Subcutaneous abdominal adipose tissue (tissue), 5 donors: Measurements from ENCODE around the gene PIGR.

Source experiments
- H3K27ac ChIP-seq: one replicate; pipeline ENCODE4 v1.7.0; 2013; ENCODE audit warnings: low read depth, mild to moderate bottlenecking, inconsistent platforms, low read length, moderate library complexity
- H3K27me3 ChIP-seq, 5 donors: one replicate each; pipeline ENCODE4 v1.7.0; 2013; ENCODE audit warnings: low read length in 5 of 5, inconsistent platforms in 1 of 5; ENCODE audit not compliant: control insufficient read depth in 5 of 5, insufficient read depth in 4 of 5
- H3K36me3 ChIP-seq, 5 donors: one replicate each; pipeline ENCODE4 v1.7.0; 2013; ENCODE audit warnings: low read length in 5 of 5; ENCODE audit not compliant: control insufficient read depth in 5 of 5, insufficient read depth in 5 of 5
- H3K4me1 ChIP-seq, 5 donors: one replicate each; pipeline ENCODE4 v1.7.0; 2013; ENCODE audit warnings: low read length in 5 of 5, mild to moderate bottlenecking in 3 of 5, moderate library complexity in 1 of 5; ENCODE audit not compliant: control insufficient read depth in 5 of 5, insufficient read depth in 5 of 5
- H3K4me3 ChIP-seq, 5 donors: one replicate each; pipeline ENCODE4 v1.7.0; 2013; ENCODE audit warnings: low read length in 5 of 5, low read depth in 1 of 5
- H3K9ac ChIP-seq, 5 donors: one replicate each; pipeline ENCODE4 v1.7.0; 2013; ENCODE audit warnings: low read length in 5 of 5, mild to moderate bottlenecking in 4 of 5, moderate library complexity in 3 of 5
- H3K9me3 ChIP-seq, 5 donors: one replicate each; pipeline ENCODE4 v1.7.0; 2013; ENCODE audit warnings: low read length in 5 of 5; ENCODE audit not compliant: control insufficient read depth in 5 of 5
- donor health status: healthy.
- donor health status: healthy.
- donor health status: healthy.
- donor health status: healthy.
- donor health status: healthy.

Gene PIGR

DNA sequence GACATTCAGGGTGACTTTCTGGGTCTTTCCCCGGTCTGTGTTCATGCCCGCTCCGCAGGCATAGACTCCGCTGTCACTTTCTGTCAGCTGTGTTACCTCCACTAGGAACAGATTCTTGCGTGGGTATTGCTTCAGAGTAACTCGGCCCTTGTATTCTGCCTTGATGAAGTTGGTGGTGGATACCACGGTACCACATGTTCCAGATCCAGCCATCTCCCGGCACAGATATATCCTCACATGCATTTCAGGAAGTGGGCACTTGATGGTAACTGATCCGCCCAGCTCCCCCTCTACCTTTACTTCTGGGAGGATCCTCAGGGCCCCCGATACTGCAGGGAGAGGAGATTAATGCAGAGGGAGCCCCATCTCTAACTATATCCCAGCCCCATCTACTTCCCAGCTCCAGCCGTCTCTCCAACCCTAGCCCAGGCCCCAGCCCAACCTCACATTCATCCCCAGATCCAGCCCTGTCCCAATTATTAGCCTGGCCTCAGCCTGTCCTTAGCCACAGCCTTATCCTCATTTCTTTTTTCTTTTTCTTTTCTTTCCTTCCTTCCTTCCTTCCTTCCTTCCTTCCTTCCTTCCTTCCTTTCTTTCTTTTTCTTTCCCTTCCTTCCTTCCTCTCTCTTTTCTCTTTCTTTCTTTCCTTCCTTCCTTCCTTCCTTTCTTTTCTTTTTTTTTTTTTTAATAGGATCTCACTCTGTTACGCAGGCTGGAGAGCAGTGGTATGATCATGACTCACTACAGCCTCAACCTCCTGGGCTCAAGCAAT, 32.3 kb downstream of the PIGR start:
- no peaks in the 10 kb centered on the region for H3K9me3 ChIP-seq
- peaks cover 0 to 17% (median 12%) of the 10 kb centered on the region in 5 donors for H3K27me3 ChIP-seq
- no peak overlapping the region for H3K4me3 ChIP-seq
- peaks cover 0 to 18% (median 12%) of the 10 kb centered on the region in 5 donors for H3K4me1 ChIP-seq
- no peaks in the 10 kb centered on the region for H3K36me3 ChIP-seq
- no peak overlapping the region for H3K9ac ChIP-seq
- no peak overlapping the region for H3K27ac ChIP-seq

DNA sequence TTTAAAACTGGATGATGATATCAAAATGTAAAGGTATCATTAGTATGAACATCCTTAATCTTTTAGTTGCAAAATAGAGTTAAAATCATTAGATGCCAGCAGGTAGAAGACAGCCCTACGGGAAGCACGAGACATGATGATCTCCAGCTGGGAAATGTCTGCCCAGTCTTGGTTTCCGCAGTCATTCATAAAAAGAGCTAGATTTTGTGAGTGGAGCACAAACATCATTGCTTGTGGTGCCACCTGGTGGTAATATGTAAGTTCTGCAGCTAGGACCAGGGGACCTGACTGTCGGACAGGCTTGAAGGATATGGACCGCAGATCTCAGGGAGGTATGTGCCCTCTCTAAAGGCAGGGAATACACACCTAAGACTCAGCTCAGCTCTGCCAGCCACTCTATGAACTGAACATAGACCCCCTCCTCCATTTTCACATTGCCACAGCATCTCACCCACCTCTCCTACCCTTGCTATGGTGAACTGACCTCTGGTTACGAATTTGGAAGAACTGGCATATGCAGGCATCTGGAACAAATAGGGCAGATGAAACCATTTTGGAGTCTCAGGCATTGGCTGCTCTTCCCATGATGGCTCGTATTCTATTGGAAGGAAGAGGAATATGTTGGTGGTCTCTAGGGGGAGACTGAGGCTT, 33.7 kb downstream of the PIGR start:
- Histone ChIP-seq H3K27ac (no peak overlapping the region), H3K4me3 (no peak overlapping the region), H3K9me3 (no peaks in the 10 kb centered on the region), H3K36me3 (no peaks in the 10 kb centered on the region), H3K4me1 (peaks cover 0 to 19% (median 14%) of the 10 kb centered on the region in 5 donors), H3K9ac (no peak overlapping the region), H3K27me3 (peaks cover 0 to 20% (median 12%) of the 10 kb centered on the region in 5 donors)

DNA sequence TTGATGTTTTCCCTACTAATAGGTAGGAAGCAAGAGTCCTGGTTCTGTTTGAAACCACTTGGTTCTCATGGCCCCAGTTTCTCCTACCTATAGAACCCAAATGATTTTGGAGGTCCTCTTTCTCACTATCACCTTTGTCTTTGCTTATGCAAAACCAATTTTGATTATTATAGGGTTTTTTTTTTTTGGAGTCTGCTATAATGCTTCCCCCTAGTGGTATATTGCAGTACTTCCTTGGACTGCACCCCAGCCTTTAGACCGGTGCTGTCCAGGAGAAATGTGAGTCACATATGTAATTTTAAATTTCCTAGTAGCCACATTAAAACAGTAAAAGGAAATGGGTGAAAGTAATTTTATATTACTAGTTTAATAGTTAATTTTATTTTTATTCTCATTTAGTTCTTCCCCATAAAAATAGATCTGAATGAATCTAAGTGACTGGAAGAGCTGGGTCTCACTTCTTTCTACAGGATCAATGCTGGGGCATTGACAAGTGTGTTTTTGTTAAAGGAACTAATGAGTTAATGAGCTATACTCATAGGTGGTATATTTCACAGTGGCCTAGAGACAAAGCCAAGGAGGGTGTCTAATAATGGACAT, 35.1 kb downstream of the PIGR start:
- Histone ChIP-seq H3K4me1 (peaks cover 0 to 23% (median 15%) of the 10 kb centered on the region in 5 donors), H3K9me3 (no peaks in the 10 kb centered on the region), H3K36me3 (no peaks in the 10 kb centered on the region), H3K27me3 (peaks cover 0 to 20% (median 12%) of the 10 kb centered on the region in 5 donors), H3K9ac (no peak overlapping the region), H3K4me3 (no peak overlapping the region), H3K27ac (no peak overlapping the region)

DNA sequence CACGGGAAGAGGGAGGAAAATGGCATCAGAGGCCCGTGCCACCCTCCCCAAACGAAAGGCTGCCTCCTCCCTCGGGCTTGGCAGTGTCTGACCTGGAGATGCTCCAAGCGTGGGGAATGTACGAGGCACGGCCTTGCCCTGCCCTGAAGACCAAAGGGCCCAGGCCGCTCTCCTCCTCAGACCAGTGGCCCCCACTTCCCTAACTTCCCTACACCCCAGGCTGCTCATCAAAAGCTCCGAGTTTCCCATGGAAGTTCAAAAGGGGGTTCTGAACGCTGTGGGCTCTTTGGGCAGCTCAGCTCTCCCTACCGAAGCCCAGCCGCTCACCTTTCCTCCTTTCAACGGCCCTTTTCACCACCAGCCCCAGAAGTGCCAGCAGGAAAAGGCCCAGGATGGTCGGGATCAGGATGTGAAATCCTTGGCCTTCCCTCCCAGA, 36.4 kb downstream of the PIGR start:
- H3K27ac ChIP-seq = no peak overlapping the region
- H3K4me1 ChIP-seq = peaks cover 0 to 23% (median 15%) of the 10 kb centered on the region in 5 donors
- H3K27me3 ChIP-seq = peaks cover 0 to 20% (median 12%) of the 10 kb centered on the region in 5 donors

DNA sequence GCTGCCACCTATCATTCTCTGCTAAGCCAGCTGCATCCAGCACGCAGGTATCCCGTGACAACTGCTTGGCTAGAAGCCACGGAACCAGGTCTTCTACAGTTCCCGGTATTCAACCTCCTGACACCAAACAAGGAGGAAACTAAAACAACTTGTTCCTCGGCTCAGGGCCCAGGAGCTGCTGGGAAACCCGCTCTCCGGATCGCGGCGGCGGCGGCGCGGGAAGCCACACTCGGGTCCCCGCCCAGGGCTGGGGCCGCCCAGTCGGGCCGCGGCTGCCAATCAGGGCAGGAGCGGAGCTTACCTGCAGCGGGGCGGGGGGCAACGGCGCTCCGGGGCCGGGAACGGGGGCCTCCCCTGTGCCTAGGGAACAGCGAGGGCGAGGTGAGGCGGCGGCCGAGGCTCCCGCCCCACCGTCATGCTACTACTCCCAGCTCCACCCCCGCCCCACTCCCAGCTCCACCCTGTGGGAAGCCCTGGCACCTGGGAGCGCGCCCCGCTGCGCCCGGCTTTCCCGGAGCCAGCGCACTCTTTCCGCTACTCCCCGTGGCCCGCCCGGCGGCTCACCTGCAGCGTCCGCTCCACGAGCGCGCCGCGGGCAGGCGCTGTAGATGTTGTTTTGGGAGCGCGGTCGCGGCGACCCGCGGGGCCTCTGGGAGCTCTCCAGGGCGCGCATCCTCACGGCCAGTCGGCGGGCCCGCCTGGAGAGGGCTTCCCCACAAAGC, 36.9 kb downstream of the PIGR start:
- Histone ChIP-seq H3K9me3 (no peaks in the 10 kb centered on the region), H3K4me3 (peak overlapping the region in 4 of 5 donors; percentile 36 to 63 (median 42)), H3K9ac (peak overlapping the region in 2 of 5 donors; percentile 1 to 5), H3K27ac (no peak overlapping the region), H3K27me3 (peaks cover 0 to 20% (median 9%) of the 10 kb centered on the region in 5 donors), H3K36me3 (no peaks in the 10 kb centered on the region), H3K4me1 (peaks cover 0 to 23% (median 15%) of the 10 kb centered on the region in 5 donors)

More for the DNA sequence above, 36.4 kb downstream of the PIGR start:
- H3K9me3 ChIP-seq = no peaks in the 10 kb centered on the region
- peak overlapping the region; percentile 25 to 63 (median 39) for H3K4me3 ChIP-seq
- H3K36me3 ChIP-seq = no peaks in the 10 kb centered on the region
- H3K9ac ChIP-seq = peak overlapping the region in 1 of 5 donors; percentile 1

DNA sequence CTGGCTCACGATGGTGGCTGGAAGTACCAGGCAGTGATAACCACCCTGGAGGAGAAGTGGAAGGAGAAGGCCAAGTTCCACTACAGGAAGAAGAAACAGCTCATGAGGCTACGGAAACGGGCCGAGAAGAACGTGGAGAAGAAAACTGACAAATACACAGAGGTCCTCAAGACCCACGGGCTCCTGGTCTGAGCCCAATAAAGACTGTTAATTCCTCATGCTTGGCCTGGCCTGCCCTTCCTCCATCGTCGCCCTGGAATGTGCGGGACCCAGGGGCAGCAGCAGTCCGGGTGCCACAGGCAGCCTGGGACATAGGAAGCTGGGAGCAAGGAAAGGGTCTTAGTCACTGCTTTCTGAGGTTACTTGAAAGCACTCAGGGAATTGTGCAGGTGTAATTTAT, 38.2 kb downstream of the PIGR start:
- H3K9ac ChIP-seq = no peak overlapping the region
- peaks cover 0 to 23% (median 15%) of the 10 kb centered on the region in 5 donors for H3K4me1 ChIP-seq
- H3K36me3 ChIP-seq = no peaks in the 10 kb centered on the region
- H3K4me3 ChIP-seq = no peak overlapping the region
- peaks cover 0 to 20% (median 9%) of the 10 kb centered on the region in 5 donors for H3K27me3 ChIP-seq
- no peaks in the 10 kb centered on the region for H3K9me3 ChIP-seq
- H3K27ac ChIP-seq = no peak overlapping the region

DNA sequence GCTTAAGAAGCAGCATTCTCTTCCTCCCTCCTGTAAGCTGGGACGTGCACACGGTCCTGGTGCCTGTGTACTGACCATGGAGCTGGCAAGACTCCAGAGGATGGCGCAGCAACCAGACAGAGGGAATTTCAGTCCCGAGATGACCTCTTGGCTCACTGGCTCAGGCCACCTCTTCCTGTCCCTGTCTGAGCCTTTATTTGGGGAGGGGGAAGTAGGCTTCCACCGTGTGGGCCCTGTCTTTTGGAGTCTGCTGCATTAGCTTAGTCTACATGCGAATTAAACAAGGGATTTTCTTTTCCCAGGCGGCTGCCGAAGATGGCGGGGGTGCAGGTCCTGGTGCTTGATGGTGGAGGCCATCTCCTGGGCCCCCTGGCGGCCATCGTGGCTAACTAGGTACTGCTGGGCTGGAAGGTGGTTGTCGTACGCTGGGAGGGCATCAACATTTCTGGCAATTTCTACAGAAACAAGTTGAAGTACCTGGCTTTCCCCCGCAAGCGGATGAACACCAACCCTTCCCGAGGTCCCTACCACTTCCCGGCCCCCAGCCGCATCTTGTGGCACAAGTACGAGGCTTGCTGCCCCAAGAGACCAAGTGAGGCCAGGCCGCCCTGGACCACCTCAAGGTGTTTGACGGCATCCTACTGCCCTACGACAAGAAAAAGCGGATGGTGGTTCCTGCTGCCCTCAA, 38.8 kb downstream of the PIGR start:
- Histone ChIP-seq H3K9ac (no peak overlapping the region), H3K4me3 (no peak overlapping the region), H3K36me3 (no peaks in the 10 kb centered on the region), H3K27ac (no peak overlapping the region), H3K9me3 (no peaks in the 10 kb centered on the region), H3K4me1 (peaks cover 0 to 23% (median 11%) of the 10 kb centered on the region in 5 donors), H3K27me3 (peaks cover 0 to 17% (median 6%) of the 10 kb centered on the region in 5 donors)

DNA sequence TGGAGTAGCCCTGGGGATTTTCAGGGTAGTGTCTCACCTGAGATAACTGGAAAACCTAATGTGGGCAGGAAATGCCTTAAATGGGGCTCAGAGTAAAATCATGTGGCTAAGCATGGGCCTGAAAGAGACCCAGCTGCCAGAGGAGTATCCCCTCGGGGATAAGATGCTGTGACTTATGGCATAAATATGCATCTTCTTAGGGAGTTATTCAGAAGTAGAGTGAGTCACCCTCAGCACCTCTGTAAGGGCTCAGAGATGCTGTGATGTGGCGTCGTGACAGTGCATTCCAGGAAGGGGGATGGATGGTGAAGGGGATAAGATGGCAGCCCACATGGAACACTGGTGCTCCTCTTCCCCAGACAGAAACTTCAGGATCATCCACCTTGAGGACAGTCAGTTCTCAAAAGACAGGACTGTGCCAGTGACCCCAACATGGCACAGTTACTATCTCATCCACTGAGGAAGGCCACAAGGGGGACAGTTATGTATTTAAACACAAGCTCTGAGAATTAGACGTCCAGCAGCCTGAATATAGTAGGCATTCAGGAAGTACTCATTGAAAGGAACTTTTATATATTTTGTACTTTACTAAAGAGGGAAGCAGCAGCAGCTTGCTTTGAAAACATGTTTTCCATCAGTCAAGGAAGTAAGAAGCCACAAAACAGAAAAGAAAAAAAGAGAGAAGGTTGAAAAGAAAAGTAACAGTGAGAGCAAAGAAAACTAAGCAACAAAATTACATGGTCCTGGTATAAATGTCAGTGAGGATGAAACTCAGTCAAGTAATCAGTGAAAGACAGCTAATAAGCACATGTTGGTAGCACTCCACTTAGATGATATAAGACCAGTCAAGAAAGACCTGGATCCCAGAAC, 40.7 kb downstream of the PIGR start:
- no peaks in the 10 kb centered on the region for H3K36me3 ChIP-seq
- H3K4me1 ChIP-seq = peaks cover 0 to 23% (median 11%) of the 10 kb centered on the region in 5 donors
- peaks cover 0 to 17% (median 6%) of the 10 kb centered on the region in 5 donors for H3K27me3 ChIP-seq
- H3K4me3 ChIP-seq = no peak overlapping the region
- H3K9ac ChIP-seq = no peak overlapping the region
- no peak overlapping the region for H3K27ac ChIP-seq
- no peaks in the 10 kb centered on the region for H3K9me3 ChIP-seq
